GM20431 (cell line): ENCODE measurements around the gene TBC1D10A.

ENCODE experiments used
- in situ Hi-C: fragments of 300-500 bp; cut with MseI, MboI; formaldehyde crosslinking; loops from one replicate; pipeline ENCODE4 v1.15.0; 2020; ENCODE audit warnings: low sequenced_read_pairs; ENCODE audit not compliant: unreplicated experiment

The TBC1D10A gene, protein sequence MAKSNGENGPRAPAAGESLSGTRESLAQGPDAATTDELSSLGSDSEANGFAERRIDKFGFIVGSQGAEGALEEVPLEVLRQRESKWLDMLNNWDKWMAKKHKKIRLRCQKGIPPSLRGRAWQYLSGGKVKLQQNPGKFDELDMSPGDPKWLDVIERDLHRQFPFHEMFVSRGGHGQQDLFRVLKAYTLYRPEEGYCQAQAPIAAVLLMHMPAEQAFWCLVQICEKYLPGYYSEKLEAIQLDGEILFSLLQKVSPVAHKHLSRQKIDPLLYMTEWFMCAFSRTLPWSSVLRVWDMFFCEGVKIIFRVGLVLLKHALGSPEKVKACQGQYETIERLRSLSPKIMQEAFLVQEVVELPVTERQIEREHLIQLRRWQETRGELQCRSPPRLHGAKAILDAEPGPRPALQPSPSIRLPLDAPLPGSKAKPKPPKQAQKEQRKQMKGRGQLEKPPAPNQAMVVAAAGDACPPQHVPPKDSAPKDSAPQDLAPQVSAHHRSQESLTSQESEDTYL

DNA sequence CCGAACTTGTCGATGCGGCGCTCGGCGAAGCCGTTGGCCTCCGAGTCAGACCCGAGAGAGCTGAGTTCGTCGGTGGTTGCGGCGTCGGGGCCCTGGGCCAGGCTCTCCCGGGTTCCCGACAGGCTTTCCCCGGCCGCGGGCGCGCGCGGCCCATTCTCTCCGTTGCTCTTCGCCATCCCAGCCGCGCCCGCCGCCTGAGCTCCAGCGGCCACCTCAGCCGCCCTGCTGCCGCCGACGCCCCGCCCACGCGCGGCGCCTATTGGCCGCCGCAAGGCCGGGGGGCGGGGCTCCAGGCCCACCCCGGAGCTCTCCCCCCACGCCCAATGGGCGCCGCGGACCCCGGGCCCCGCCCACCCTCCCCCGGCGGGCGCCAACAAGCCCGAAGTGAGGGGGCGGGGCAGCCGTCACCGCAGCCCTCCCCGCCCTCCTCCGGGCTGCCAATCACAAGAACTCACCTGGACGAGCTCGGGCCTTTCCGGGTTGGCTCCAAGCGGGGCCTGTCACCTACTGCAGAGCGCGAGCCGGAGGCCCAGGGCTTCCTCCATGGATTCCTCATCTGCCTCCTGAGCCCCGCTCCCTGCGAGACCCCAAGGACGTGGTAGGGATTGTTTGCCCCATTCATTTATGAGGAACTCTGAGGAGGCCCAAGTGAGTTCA, at the start of gene TBC1D10A:
TSS of gene TBC1D10A (minus strand) at position 236 of the 657 bp plus-strand sequence. CDS start at position 176, 60 bp downstream.
- in situ Hi-C loops: no loop called here

DNA sequence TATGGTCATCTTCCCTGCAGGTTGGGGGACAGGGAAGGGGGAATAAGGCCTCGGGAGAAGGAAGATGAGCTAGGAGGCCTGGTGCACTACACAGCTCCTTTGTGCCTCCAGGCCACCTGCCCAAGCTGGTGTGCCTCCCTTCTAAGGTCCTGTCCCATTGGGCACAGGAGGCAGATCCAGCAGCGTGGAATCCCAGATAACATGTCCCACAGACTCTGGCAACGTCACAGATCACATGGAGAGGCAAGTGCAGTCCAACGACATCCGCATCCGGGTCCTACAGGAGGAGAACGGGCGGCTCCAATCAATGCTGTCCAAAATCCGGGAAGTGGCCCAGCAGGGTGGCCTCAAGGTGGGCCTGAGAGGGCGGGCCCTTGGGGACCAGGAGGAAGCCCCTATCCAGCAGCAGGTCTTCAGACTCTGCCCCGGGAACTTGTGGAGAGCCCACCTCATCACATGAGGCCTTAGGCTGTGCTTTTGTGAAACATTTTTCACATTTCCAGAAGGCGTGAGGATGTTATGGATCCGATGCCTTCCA, 48.6 kb upstream of the TBC1D10A start:
- in situ Hi-C loops: no loop called here

DNA sequence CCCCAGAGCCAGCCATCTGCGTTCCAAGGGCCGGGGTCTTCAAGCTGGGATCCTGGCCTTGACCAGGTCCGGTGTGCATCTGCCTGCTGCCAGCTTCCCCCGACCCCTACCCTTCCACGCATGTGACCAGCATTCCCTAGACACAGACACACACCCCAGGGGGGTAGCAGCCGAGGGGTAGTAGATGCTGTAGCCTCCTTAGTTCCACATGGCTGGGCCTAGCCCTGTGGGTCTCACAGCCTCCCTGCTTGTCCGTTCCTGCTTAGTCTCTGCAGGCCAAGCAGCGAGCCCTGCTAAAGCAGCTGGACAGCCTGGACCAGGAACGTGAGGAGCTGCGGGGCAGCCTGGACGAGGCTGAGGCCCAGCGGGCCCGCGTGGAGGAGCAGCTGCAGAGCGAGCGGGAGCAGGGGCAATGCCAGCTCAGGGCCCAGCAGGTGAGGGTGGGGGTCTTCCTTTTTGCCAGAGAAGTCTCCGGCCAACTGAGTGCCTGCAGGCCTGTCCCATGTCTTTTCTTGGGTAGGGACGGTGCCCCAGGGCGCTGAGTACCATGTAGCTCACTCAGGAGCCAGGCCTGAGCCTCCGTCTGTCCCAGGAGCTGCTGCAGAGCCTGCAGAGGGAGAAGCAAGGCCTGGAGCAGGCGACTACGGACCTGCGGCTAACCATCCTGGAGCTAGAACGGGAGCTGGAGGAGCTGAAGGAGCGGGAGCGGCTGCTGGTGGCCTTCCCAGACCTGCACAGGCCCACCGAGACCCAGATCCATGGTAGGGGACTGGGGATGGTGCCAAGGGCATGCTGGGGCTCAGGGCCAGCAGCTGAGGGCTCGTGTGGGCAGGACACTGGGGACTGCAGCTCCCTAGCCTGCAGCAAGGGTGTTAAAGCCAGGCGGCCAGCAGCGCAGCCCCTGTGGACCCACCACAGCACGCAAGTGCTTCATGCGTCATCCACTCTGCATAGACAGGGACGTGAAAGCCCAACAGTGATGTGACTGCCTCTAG, 46.9 kb upstream of the TBC1D10A start:
- in situ Hi-C loops: no loop called here

DNA sequence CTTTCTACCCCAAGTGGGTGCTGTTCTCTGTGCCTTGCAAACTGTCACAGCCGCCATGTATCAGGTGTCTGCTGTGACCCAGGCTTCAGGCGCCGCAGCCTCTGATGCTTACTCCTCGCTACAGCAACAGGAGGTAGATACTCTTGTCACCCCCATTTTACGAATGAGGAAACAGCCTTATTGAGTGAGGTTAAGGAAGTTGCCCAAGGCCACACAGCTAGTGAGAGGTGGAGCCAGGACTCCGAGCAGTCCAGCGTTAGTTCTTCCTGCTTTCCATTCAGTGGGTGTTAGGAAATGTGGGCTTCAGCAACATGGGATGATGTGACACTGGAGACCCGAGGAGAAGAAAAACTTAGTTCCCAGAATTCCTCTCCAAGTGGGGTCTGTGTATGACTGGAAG, 46.2 kb upstream of the TBC1D10A start:
- in situ Hi-C loops: no loop called here

DNA sequence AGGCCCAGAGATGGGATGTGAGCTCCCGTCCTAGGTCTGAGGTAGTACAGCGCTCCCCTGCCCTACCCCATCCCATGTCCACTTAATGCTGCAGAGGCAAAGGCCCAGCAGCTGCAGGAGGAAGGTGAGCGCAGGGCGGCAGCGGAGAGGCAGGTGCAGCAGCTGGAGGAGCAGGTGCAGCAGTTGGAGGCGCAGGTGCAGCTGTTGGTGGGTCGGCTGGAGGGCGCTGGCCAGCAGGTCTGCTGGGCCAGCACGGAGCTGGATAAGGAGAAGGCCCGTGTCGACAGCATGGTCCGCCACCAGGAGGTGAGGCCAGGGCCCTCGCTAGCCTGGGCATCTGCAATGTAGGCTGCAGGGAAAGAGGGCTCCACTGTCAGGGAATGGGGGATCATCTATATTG, 45.2 kb upstream of the TBC1D10A start:
- in situ Hi-C loops: no loop called here

DNA sequence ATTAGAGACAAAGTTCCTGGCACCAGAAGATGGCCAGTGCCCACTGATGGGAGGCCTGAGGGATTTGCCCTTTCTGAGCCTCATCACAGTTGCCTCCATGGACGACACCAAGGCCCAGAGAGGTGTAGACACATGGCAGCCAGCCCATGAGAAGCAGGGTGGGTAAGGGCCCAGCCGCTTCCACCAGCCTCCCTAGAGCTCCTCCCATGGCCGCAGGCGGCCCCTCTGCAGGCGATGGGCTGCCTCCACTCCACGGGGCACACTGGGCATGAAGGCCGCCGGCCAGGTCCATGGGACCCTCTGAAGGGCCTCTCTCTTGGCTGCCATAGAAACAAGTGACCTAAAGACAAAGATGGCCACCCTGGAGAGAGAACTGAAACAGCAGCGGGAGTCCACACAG, 44.6 kb upstream of the TBC1D10A start:
- in situ Hi-C loops: no loop called here

DNA sequence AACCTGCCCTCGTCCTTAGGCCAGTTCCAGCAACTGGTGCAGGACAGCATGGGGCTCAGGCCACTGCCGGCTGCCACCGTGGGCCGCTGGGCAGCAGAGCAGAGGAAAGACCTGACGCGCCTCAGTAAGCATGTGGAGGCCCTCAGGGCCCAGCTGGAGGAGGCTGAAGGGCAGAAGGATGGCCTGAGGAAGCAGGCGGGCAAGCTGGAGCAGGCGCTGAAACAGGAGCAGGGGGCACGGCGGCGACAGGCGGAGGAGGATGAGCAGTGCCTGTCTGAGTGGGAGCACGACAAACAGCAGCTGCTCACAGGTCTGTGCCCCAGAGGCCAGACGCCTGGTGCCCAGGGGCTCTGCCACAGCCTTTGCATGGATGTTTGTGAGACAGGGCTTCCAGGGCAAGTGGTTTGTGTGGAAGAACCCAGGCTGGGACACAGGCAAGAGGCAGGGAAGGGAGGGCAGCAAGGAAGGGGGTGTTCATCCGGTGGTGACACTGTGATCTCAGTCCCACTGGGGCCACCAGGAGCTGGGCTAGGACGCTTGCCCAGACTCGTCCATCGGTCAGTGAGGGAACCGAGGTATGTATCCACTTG, 44.0 kb upstream of the TBC1D10A start:
- in situ Hi-C loops: no loop called here

DNA sequence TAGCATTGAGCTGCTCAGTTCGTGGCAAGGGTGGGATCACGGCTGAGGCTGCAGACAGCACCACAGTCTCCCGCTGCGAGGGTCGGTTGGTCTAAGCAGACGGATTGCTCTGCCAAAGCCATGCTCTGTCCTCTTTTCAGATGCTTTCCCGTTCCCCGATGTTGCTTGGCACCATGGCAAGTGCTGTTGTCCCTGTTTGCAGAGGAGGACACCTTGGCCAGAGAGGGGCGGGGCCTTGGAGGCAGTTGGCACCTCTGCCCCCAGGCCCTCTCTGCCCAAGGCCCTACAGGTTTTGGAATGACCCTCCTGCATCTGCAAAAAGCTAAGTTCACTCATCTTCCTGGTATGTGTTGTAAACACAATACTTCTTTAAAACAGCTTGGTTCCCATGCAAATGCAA, 41.7 kb upstream of the TBC1D10A start:
- in situ Hi-C loops: no loop called here

DNA sequence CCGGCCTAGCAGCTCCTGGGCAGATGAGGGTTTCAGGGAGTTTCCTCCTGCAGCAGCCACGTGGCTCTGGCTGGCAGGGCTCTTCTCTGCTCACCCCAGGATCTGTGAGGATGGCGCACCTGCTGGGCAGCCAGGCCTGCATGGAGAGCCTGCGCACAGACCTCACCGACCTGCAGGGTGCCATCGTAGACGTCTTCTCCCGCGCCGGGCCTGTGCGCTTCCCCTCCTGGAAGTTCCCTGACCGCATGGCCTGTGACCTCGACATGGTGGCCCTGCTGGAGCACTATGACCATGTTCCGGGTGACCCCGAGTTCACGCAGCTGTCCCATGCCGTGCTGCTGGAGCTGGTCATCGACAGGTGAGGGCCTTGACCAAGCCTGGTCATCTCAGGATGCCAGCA, 39.1 kb upstream of the TBC1D10A start:
- in situ Hi-C loops: no loop called here

DNA sequence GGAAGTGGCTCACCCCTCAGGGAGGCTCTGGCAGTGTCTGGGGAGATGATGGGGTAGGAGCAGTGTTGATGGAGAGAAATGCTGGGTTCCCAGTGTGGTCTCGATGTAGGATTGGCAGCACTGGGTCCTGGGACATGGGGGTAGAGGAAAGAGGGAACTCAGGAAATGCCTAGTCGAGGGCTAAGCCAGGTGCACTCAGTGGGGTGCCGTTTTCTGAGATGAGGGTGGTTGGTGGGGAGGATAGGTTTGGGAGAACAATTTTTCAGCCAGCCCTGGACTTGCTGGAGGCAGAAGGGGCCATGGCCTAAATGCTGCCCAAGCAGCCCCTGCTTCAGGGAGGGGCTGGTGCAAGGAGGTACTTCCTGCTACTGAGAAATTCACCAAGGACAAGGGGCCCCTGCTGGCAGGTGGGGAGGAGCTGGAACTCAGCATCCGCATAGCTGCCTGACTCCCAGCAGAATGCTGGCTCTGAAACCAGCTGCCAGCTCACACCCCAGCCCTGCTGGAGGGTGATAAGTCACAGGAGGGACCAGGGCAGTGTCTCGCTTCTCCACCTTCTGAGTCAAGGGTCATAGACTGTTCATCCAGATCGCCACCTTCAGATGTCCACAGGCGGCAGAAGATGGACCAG, 36.0 kb upstream of the TBC1D10A start:
- in situ Hi-C loops: no loop called here

DNA sequence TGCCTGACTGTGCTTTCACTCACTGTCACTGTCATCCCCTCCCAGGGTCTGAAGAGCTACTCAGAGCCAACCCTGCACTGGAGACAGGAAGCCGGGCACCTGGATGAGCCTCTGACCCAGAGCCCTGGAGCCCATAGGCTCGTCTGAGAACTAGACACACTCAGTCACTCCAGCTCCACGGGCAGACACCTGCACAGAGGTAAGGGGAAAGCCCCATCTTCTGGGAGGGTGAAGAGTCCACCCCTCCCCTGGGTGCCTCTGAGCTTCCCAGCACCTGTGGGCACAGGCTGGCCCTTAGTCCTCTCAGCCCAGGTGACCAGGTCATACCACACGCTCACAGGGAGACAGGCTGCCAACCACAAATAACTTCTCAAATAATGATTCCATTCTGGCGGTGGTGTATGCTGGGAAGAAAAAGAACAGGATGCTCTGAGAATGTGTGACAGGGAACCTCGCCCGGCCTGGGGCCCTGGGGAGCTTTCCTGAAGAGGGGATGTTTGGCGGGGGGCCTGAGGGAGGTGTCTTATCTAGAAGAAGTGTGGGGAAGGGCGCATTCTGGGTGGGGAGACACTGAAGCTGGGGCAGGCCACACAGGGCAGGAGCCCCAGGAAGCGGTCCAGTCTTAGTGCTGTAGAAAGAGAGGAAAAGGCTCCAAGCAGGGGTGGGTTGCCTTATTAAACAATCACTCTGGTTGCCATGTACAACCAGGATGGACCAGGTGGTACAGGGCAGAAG, 35.3 kb upstream of the TBC1D10A start:
- in situ Hi-C loops: no loop called here

DNA sequence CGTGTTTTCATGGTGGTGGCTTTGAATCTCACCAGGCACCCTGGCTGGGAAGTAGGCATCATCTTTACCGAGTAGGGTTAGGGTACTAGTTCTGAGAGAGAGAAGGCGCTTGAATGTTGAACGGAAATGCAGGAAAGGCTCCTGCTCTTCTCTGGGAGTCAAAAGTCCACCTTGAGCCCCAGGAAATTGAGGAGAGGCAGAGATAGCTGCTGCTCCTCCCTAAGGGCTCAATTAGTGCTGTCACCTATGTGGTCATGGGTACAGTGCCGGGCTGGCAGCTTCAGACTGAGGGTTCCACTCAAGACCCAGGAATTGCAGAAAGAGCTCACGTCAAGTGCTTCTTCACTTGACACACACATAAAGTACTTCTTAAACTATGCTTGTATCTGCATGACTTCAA, 31.8 kb upstream of the TBC1D10A start:
- in situ Hi-C loops: no loop called here

DNA sequence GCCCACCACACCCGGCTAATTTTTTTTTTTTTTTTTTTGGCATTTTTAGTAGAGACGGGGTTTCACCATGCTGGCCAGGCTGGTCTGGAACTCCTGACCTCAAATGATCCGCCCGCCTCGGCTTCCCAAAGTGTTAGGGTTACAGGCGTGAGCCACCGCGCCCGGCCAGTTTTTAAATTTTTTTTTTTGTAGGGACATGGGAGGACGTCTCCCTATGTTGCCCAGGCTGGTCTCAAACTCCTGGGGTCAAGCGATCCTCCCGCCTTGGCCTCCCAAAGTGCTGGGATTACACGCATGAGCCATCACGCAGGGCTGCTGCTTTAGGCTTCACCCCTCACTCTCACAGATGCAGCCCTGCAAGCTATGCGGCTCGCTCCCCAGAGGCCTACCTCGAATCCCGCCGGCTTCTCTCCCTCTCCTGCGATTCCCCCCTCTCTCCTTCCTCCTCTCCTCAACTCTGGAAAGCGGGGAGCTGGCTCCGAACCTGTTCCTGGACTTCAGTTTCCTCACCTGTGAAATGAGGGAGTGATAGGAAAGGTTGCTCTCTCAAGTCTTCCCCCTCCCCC, 31.0 kb upstream of the TBC1D10A start:
- in situ Hi-C loops: no loop called here

DNA sequence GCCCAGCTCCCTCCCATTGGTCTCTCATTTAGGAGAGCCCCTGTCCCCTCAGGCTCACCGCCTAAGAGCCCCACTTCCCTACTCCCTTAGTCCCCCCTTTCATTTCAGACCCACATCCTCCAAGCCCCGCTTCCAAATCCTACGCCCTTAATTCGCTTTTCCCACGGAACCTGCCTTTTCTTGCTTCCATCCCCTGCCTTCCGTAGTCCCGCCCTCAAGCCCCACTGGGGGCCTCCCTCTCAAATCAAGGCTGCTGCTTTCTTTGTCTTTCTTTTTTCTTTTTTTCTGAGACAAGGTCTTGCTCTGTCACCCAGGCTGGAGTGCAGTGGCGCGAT, 30.5 kb upstream of the TBC1D10A start:
- in situ Hi-C loops: no loop called here

DNA sequence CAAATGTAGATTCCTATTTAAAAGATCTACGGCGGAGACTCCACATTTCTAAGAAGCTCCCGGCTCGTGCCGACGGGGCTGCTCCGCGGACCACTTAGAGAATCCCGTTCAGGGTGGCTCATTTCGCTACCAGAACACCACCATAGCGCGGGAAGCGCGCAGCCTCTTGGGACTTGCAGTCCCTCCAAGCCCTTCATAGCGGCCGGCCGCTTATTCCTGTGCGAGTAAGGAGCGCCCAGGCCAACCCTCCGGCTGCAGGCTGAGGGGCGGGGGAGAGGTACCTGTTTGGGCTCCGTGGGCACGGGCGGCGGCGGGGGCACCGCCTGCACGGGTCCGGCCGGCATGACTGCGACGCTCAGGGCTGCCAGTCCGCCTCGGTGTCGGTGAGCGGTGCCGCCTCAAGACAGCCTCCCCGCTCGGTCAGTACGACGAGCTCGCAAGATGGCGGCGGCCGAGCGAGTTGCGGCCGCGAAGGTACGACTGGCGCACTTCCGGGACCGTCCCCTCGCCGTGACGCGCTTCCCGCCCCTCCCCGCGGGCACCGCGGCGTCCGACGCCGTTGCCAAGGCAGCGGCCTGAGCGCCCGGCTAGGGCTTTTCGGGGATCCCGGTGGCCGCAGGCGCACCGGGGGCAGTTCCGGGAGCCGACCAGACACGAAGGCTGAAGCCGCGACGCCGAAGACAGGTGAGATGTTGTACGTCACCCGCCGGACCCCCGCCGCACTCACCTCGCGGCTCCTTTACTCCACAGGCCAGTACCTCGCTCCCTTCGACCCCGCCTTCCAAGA, 29.9 kb upstream of the TBC1D10A start, which contains the start of the genes CCDC157 and SF3A1:
TSS of gene CCDC157 (plus strand) at position 559 of the 787 bp plus-strand sequence. CDS start 8,994 bp downstream, outside the sequence.
TSS of gene SF3A1 (minus strand) at position 446 of the 787 bp plus-strand sequence. CDS start at position 344, 102 bp downstream.
- in situ Hi-C loops: no loop called here

DNA sequence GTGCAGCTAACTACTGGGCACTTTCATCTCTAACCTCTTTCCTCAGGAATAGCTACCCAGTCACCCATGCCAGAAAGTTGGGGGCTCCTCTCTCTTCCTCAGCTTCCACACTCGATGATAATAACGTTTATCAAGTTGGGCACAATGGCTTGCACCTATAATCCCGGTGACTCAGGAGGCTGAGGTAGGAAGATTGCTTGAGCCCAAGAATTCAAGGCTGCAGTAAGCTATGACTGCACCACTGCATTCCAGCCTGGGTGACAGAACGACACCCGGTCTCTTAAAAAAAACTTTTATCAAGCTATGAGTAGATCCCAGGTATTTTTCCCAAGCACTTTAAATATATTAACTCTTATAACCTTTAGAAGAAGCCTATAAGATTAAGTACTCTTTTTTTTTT, 27.9 kb upstream of the TBC1D10A start:
- in situ Hi-C loops: no loop called here

DNA sequence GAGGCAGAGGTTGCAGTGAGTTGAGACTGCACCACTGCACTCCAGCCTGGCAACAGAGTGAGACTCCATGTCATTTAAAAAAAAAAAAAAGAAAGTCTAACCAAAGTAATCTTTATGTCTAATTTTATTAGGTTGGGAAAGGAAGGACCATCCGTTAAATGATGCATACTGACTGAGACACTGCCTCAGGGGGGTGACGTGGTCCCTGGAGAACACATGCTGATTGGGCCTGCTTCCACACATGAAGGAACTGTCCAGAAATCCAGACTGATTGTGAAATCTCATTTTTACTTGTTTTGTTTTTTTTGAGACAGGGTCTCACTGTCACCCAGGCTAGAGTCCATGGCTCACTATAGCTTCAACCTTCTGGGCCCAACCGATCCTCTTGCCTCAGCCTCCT, 24.5 kb upstream of the TBC1D10A start:
- in situ Hi-C loops: no loop called here
